ENCODE results near the gene CTNND2. TPM values are rescaled to one million over a fixed set of nuclear protein-coding genes. Genes with fewer than 3 reads are reported as not detected.

Gene CTNND2
- total and polyA plus RNA-seq, 9 of the 15 experiments (the other 6 are each of a cell fraction or from before 2014, with no cell fraction given): 0.03 to 0.35 TPM; not detected in 7

DNA sequence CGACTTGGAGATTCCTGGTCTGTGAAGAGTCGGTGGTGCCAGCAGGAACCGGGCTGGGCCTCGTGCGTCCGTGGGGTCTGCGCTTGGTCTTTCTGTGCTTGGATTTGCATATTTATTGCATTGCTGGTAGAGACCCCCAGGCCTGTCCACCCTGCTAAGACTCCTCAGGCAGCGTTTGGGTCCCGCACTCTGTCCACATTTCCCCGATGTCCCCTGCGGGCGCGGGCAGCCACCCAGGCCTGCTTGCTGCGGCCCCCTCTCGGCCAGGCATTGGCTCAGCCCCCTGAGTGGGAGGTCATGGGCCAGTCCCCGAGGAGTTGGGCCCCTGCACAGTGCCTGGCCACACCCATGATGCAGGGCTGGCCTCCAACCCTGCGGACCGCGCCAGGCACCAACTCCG lies 27.4 kb upstream of the CTNND2 start (continued):
- TF ChIP-seq, protein P1, sequence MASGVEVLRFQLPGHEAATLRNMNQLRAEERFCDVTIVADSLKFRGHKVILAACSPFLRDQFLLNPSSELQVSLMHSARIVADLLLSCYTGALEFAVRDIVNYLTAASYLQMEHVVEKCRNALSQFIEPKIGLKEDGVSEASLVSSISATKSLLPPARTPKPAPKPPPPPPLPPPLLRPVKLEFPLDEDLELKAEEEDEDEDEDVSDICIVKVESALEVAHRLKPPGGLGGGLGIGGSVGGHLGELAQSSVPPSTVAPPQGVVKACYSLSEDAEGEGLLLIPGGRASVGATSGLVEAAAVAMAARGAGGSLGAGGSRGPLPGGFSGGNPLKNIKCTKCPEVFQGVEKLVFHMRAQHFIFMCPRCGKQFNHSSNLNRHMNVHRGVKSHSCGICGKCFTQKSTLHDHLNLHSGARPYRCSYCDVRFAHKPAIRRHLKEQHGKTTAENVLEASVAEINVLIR (CRISPR knock-in tag; IDR thresholded peaks at IDR 0.05): no peak
- TF ChIP-seq ZNF134 (CRISPR knock-in tag; conservative IDR thresholded peaks at IDR 0.05) (no peak), VEZF1 (CRISPR knock-in tag; IDR thresholded peaks at IDR 0.05) (no peak), E2F3 (CRISPR knock-in tag; IDR thresholded peaks at IDR 0.05) (no peak), XRCC3 (IDR thresholded peaks at IDR 0.05) (no peak), ETS2 (tag; IDR thresholded peaks at IDR 0.05; ENCODE audit: borderline replicate concordance, poor library complexity, severe bottlenecking) (no peak), ZNF184 (CRISPR knock-in tag; IDR thresholded peaks at IDR 0.05) (no peak)

DNA sequence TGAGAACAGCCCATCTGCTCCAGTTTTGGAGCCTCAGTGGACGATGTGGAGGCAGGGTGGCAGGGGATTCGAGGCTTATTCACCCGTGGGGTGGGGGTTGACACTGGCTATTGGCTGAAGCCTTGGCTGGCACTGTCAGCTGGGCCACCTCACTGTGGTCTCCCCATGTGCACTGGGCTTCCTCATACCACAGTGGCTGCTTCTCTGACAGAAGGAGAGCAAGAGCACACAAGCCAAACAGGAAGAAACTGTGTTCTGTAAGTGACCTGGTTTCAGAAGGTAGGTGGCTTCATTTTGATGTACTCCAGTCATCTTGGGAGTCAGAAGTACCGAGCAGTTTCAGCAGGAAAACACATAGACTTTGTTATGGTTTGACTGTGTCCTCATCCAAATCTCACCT lies 24.7 kb upstream of the CTNND2 start:
- no peak overlapping the region for H3K9ac ChIP-seq (ENCODE audit: insufficient read depth in 1 of 2, low read depth in 2 of 2, low read length in 2 of 2)
- H3K4me2 ChIP-seq (ENCODE audit: insufficient read depth, low read length): no peak overlapping the region
- H3K36me3 ChIP-seq (ENCODE audit: control insufficient read depth, insufficient read depth, low read length): no peaks in the 10 kb centered on the region
- H3K9me1 ChIP-seq (ENCODE audit: control insufficient read depth, insufficient read depth, low read length): no peaks in the 10 kb centered on the region
- H3K9me3 ChIP-seq (replicated peaks; ENCODE audit: control insufficient read depth, insufficient read depth, low read depth, low read length): no peaks in the 10 kb centered on the region
- ChIA-PET POLR2A (no interaction called here), CTCF (ENCODE audit: low intra/inter-chr PET ratio) (no interaction called here)
- DNase-seq (ENCODE audit: extremely low read depth in 1 of 4, low spot score in 3 of 4) (no peak), ATAC-seq (no peak), FAIRE-seq (no peak)
- in situ Hi-C loops (cut with MboI): no loop called here
- H3K27me3 ChIP-seq (ENCODE audit: control insufficient read depth in 2 of 2, insufficient read depth in 2 of 2, low read length in 2 of 2): no peaks in the 10 kb centered on the region
- BruUV-seq (replicated peaks): no TSS peak
- no peak overlapping the region for H2AFZ ChIP-seq (ENCODE audit: low read depth, low read length)
- H3K27ac ChIP-seq (ENCODE audit: extremely low read depth, low read depth, low read length): no peak overlapping the region
- no peaks in the 10 kb centered on the region for H3K4me1 ChIP-seq (replicated peaks in 1 of 2; ENCODE audit: control insufficient read depth in 2 of 2, insufficient read depth in 2 of 2, low read length in 2 of 2)
- intact Hi-C loops (cut with micrococcal nuclease): no loop called here
- H3K79me2 ChIP-seq (ENCODE audit: control insufficient read depth, insufficient read depth, low read length): no peaks in the 10 kb centered on the region
- H4K20me1 ChIP-seq (replicated peaks; ENCODE audit: control insufficient read depth, insufficient read depth, low read length): no peaks in the 10 kb centered on the region
- WGBS (ENCODE audit: insufficient coverage, low coverage, missing lambda C conversion rate): 0% methylated on average over 4 of the region's 4 CpGs
- H3K4me3 ChIP-seq: no peak overlapping the region
- TF ChIP-seq NCOA4 (IDR thresholded peaks at IDR 0.05; ENCODE audit: partially characterized antibody) (no peak), BRD9 (IDR thresholded peaks at IDR 0.05; ENCODE audit: low read depth, partially characterized antibody) (no peak), KLF1 (tag; IDR thresholded peaks at IDR 0.05) (no peak), RBFOX2 (IDR thresholded peaks at IDR 0.05; ENCODE audit: low read depth, low read length) (no peak), SMARCC2 (IDR thresholded peaks at IDR 0.05; ENCODE audit: low read depth) (no peak), GTF2B (IDR thresholded peaks at IDR 0.05; ENCODE audit: extremely low read depth, insufficient read length) (no peak), ZNF707 (CRISPR knock-in tag; conservative IDR thresholded peaks at IDR 0.05) (no peak)
- TF ChIP-seq, protein P2, sequence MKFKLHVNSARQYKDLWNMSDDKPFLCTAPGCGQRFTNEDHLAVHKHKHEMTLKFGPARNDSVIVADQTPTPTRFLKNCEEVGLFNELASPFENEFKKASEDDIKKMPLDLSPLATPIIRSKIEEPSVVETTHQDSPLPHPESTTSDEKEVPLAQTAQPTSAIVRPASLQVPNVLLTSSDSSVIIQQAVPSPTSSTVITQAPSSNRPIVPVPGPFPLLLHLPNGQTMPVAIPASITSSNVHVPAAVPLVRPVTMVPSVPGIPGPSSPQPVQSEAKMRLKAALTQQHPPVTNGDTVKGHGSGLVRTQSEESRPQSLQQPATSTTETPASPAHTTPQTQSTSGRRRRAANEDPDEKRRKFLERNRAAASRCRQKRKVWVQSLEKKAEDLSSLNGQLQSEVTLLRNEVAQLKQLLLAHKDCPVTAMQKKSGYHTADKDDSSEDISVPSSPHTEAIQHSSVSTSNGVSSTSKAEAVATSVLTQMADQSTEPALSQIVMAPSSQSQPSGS (CRISPR knock-in tag; IDR thresholded peaks at IDR 0.05): no peak

All from K562 (cell line).